GOT3 (cell line): ENCODE measurements around the gene CRYGS.

Source experiments
- DNase-seq: peaks from one replicate; lab custom pipeline; 2025; ENCODE audit warnings: mixed read lengths; lab: John Stamatoyannopoulos, UW

Gene CRYGS

GRCh38 chr3:186493525-186494255, 50.5 kb downstream of the CRYGS start:
- DNase-seq, result no peak

- no peak for DNase-seq
Measured at GRCh38 chr3:186492385-186492984, 51.7 kb downstream of the CRYGS start.

- no peak for DNase-seq
Measured at GRCh38 chr3:186489507-186489906, 54.7 kb downstream of the CRYGS start.
